Hepatocyte (in vitro differentiated cells): Measurements from ENCODE around the gene CACNB4.

Experiments used
- EZH2phosphoT487 ChIP-seq: fragments of 200-600 bp; sonication (generic); IDR thresholded peaks from one replicate; pipeline ENCODE4 v1.6.1; 2018; ENCODE audit warnings: antibody characterized with exemption, mild to moderate bottlenecking, low read depth, moderate library complexity; ENCODE audit not compliant: unreplicated experiment, severe bottlenecking
- TF ChIP-seq, protein P1 (sequence below): fragments of 200-600 bp; sonication (generic); IDR thresholded peaks from 2 replicates; pipeline ENCODE4 v1.5.1; 2016; ENCODE audit warnings: antibody characterized with exemption, mild to moderate bottlenecking; ENCODE audit not compliant: poor library complexity

DNA sequence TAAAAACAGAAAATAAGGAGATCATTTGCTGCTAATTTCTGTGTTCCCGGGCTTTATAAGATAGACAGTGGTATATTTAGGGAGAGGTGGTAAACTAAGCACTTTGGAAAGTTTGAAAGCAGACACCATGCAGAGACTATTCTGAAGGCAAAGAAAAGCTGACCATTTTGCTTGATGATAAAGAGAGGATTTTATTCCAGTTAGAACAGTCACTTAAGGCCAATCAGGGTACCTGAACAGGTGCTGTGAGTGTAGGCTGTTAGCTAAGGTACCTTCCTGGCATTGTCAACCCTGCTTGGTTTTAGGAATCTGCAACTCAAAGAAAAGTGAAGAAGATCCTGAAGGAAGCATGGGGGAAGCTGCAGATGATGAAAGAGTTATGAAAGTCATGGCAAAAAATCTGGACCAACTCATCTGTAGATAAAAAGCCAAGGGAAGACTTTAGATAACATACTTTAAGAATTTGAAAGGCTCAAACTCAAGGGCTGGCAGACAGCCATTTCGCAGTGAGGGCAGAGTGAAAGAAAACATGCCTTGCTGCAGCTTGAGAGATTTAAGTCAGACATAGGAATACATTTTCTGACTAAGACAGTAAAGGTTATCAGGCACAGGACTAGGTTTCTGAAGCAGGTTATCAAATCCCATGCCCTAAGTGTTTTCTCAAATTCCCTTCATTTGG lies 190.5 kb downstream of the CACNB4 start:
- TF ChIP-seq, protein P1, sequence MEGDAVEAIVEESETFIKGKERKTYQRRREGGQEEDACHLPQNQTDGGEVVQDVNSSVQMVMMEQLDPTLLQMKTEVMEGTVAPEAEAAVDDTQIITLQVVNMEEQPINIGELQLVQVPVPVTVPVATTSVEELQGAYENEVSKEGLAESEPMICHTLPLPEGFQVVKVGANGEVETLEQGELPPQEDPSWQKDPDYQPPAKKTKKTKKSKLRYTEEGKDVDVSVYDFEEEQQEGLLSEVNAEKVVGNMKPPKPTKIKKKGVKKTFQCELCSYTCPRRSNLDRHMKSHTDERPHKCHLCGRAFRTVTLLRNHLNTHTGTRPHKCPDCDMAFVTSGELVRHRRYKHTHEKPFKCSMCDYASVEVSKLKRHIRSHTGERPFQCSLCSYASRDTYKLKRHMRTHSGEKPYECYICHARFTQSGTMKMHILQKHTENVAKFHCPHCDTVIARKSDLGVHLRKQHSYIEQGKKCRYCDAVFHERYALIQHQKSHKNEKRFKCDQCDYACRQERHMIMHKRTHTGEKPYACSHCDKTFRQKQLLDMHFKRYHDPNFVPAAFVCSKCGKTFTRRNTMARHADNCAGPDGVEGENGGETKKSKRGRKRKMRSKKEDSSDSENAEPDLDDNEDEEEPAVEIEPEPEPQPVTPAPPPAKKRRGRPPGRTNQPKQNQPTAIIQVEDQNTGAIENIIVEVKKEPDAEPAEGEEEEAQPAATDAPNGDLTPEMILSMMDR: no peak
- TF ChIP-seq EZH2phosphoT487: no peak
